ENCODE measurements around the gene NCF4.
A peak's percentile ranks its signal among the peaks of the same experiment; 100 is the strongest.

The NCF4 gene

GRCh38 chr22:36923131-36923788 lies 62.5 kb downstream of the NCF4 start:
- peak; percentile 19 to 66 (median 60) for DNase-seq

GRCh38 chr22:36924151-36924698 lies 63.4 kb downstream of the NCF4 start:
- DNase-seq = no peak

- DNase-seq = no peak
Observed at GRCh38 chr22:36925388-36926290, 64.8 kb downstream of the NCF4 start.

GRCh38 chr22:36926309-36926708 lies 65.5 kb downstream of the NCF4 start:
- DNase-seq = no peak

- DNase-seq = no peak
Observed at GRCh38 chr22:36926721-36927435, 66.1 kb downstream of the NCF4 start.
